Measurements from ENCODE around the gene PCED1B. TPM values are rescaled to one million over a fixed set of nuclear protein-coding genes. Genes with fewer than 3 reads are reported as not detected.
"Not testable (repeated sequence)": the region's sequence is repeated elsewhere in the genome, so short reads cannot be mapped to it uniquely, and the experiment has no call there.

PCED1B gene
- total RNA-seq, 1 donor from 2014 or later, result 3.1 TPM

DNA sequence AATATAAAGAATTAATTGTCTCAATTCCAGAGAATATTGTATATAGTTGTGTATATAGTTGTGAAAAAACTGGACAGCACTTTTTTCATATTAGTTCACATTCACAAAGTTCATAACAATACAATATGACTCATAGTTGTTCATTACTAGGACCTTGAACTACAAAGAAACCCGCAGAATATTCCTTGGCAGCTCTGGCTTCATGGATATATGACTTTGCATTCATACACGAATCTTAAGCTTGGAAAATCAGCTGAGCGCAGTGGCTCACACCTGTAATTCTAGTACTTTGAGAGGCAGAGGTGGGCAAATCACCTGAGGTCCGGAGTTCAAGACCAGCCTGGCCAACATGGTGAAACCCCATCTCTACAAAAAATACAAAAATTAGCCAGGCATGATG lies 38.1 kb upstream of the PCED1B start:
- Histone ChIP-seq H3K9ac (no peak overlapping the region), H3F3A (ENCODE audit: low read depth) (no peaks in the 10 kb centered on the region), H3K4me3 (no peak overlapping the region), H3K36me3 (no peaks in the 10 kb centered on the region), H3K27ac (no peak overlapping the region), H3K27me3 (no peaks in the 10 kb centered on the region), H4K20me1 (ENCODE audit: low read depth) (no peaks in the 10 kb centered on the region), H3K9me3 (ENCODE audit: low read depth) (no peaks in the 10 kb centered on the region), H3K4me2 (no peak overlapping the region), H2AFZ (replicated peaks) (no peak overlapping the region), H3K79me2 (ENCODE audit: low read depth) (no peaks in the 10 kb centered on the region), H3K4me1 (no peaks in the 10 kb centered on the region)
- DNase-seq (ENCODE audit: low spot score), result no peak
- Mint-ChIP-seq H3K27ac (no peak overlapping the region), H3K36me3 (no peaks in the 10 kb centered on the region), H3K4me1 (no peaks in the 10 kb centered on the region), H3K4me3 (no peak overlapping the region), H3K9me3 (peaks cover 2% of the 10 kb centered on the region), H3K27me3 (ENCODE audit: insufficient read depth, low read depth) (no peaks in the 10 kb centered on the region)
- TF ChIP-seq EZH2phosphoT487 (IDR thresholded peaks at IDR 0.05) (no peak), EZH2 (IDR thresholded peaks at IDR 0.05) (no peak)
- TF ChIP-seq, protein P1, sequence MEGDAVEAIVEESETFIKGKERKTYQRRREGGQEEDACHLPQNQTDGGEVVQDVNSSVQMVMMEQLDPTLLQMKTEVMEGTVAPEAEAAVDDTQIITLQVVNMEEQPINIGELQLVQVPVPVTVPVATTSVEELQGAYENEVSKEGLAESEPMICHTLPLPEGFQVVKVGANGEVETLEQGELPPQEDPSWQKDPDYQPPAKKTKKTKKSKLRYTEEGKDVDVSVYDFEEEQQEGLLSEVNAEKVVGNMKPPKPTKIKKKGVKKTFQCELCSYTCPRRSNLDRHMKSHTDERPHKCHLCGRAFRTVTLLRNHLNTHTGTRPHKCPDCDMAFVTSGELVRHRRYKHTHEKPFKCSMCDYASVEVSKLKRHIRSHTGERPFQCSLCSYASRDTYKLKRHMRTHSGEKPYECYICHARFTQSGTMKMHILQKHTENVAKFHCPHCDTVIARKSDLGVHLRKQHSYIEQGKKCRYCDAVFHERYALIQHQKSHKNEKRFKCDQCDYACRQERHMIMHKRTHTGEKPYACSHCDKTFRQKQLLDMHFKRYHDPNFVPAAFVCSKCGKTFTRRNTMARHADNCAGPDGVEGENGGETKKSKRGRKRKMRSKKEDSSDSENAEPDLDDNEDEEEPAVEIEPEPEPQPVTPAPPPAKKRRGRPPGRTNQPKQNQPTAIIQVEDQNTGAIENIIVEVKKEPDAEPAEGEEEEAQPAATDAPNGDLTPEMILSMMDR (IDR thresholded peaks at IDR 0.05), result no peak

DNA sequence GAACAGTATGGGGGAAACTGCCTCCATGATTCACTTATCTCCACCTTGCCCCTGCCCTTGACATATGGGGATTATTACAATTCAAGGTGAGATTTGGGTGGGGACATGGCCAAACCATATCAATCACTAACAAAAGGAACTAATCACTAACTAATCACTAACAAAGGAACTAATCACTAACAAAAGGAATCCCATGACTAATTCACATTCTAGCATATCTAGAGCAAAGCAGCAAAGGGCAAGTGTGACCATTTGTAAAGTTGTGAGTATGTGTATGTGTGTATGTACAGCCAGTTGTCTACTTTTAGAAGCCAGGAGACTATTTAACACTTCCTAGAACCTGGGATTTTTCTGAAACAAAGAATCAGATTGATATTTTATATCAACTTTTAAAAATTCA lies 30.9 kb upstream of the PCED1B start:
- no peaks in the 10 kb centered on the region for H3K4me1 Mint-ChIP-seq
- no peak overlapping the region for H3K4me3 ChIP-seq

DNA sequence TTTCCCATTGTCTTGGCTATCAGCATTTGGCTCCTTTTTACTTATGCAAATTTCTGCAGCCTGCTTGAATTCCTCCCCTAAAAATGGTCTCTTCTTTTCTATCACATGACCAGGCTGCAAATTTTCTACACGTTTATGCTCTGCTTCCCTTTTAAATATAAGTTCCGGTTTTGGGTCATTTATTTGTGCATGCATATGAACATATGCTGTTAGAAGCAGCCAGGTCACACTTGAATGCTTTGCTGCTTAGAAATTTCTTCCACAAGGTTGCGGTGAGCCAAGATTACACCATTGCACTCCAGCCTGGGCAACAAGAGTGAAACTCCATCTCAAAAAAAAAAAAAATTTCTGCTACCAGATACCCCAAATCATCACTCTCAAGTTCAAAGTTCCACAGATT lies 28.1 kb upstream of the PCED1B start:
- H3K27ac Mint-ChIP-seq; H3K9ac ChIP-seq; H3F3A ChIP-seq (ENCODE audit: low read depth); H2AFZ ChIP-seq (replicated peaks); H3K4me3 ChIP-seq; H3K79me2 ChIP-seq (ENCODE audit: low read depth); H3K4me1 ChIP-seq; H3K4me1 Mint-ChIP-seq; H3K9me3 ChIP-seq (ENCODE audit: low read depth); H3K27me3 Mint-ChIP-seq (ENCODE audit: insufficient read depth, low read depth); H3K36me3 ChIP-seq; H3K27me3 ChIP-seq; H3K4me2 ChIP-seq; H3K36me3 Mint-ChIP-seq; H4K20me1 ChIP-seq (ENCODE audit: low read depth); H3K27ac ChIP-seq; DNase-seq (ENCODE audit: low spot score); H3K4me3 Mint-ChIP-seq: not testable (repeated sequence)
- H3K9me3 Mint-ChIP-seq, result peaks cover 17% of the 10 kb centered on the region

More for the DNA sequence above, 30.9 kb upstream of the PCED1B start:
- H3K4me1 ChIP-seq, result no peaks in the 10 kb centered on the region
- no peak overlapping the region for H3K9ac ChIP-seq
- no peak overlapping the region for H3K4me2 ChIP-seq
- H3K9me3 ChIP-seq (ENCODE audit: low read depth), result no peaks in the 10 kb centered on the region
- no peak overlapping the region for H2AFZ ChIP-seq (replicated peaks)
- no peaks in the 10 kb centered on the region for H3K36me3 ChIP-seq
- H3K9me3 Mint-ChIP-seq, result peaks cover 16% of the 10 kb centered on the region
- TF ChIP-seq, protein P1 (IDR thresholded peaks at IDR 0.05), result no peak
- TF ChIP-seq EZH2 (IDR thresholded peaks at IDR 0.05), result no peak
- DNase-seq (ENCODE audit: low spot score), result no peak
- no peaks in the 10 kb centered on the region for H3K27me3 Mint-ChIP-seq (ENCODE audit: insufficient read depth, low read depth)
- H3F3A ChIP-seq (ENCODE audit: low read depth), result no peaks in the 10 kb centered on the region
- no peaks in the 10 kb centered on the region for H4K20me1 ChIP-seq (ENCODE audit: low read depth)
- no peaks in the 10 kb centered on the region for H3K79me2 ChIP-seq (ENCODE audit: low read depth)
- H3K27ac ChIP-seq, result no peak overlapping the region
- no peaks in the 10 kb centered on the region for H3K27me3 ChIP-seq
- H3K36me3 Mint-ChIP-seq, result no peaks in the 10 kb centered on the region
- no peak overlapping the region for H3K4me3 Mint-ChIP-seq
- no peak overlapping the region for H3K27ac Mint-ChIP-seq

DNA sequence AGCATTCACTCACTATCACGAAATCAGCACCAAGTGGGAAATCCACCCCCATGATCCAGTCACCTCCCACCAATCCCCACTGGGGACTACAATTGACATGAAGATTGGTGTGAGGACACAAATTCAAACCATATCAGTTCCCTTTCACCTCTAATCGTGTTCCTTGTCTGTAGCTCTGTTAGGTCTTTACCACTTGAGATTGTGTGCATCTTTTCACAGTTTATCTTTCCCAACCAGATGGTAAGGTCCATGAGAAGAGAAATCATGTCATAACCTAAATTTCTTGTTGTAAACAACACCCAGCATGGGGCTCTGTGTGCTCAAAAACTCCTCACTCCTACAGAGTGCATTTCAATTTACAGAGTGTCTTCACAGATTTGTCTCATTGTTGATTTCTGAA lies 27.1 kb upstream of the PCED1B start:
- Histone ChIP-seq H3F3A (ENCODE audit: low read depth) (no peaks in the 10 kb centered on the region), H2AFZ (replicated peaks) (no peak overlapping the region), H3K36me3 (no peaks in the 10 kb centered on the region), H4K20me1 (ENCODE audit: low read depth) (no peaks in the 10 kb centered on the region), H3K9me3 (ENCODE audit: low read depth) (peaks cover 7% of the 10 kb centered on the region), H3K4me1 (no peaks in the 10 kb centered on the region), H3K27ac (no peak overlapping the region), H3K4me2 (no peak overlapping the region), H3K4me3 (no peak overlapping the region), H3K79me2 (ENCODE audit: low read depth) (no peaks in the 10 kb centered on the region), H3K27me3 (no peaks in the 10 kb centered on the region), H3K9ac (no peak overlapping the region)
- H3K4me3 Mint-ChIP-seq, result no peak overlapping the region
- peaks cover 22% of the 10 kb centered on the region for H3K9me3 Mint-ChIP-seq
- TF ChIP-seq EZH2 (IDR thresholded peaks at IDR 0.05), result no peak
- TF ChIP-seq EZH2phosphoT487 (IDR thresholded peaks at IDR 0.05), result no peak
- TF ChIP-seq, protein P1 (IDR thresholded peaks at IDR 0.05), result no peak
- no peak for DNase-seq (ENCODE audit: low spot score)
- no peaks in the 10 kb centered on the region for H3K27me3 Mint-ChIP-seq (ENCODE audit: insufficient read depth, low read depth)
- no peak overlapping the region for H3K27ac Mint-ChIP-seq
- H3K36me3 Mint-ChIP-seq, result peaks cover 2% of the 10 kb centered on the region
- H3K4me1 Mint-ChIP-seq, result no peaks in the 10 kb centered on the region

Measured in neural progenitor cell (in vitro differentiated cells).